Tracheal epithelial cell (primary cell): ENCODE data around the gene NDUFAF2. TPM values are rescaled to one million over a fixed set of nuclear protein-coding genes. Genes with fewer than 3 reads are reported as not detected.

Experiments
- total RNA-seq: library from RNA; depleted of rRNA; stranded (reverse); fragments of >200 nt; gene quantifications from 2 replicates; pipeline ENCODE4 v1.2.1, GENCODE V29; 2014

The NDUFAF2 gene
- total RNA-seq = 21.4 and 40.5 TPM in 2 replicates

GRCh38 chr5:60944904-60945812 lies at the start of gene NDUFAF2, which contains the start of gene ERCC8:
TSS of gene NDUFAF2 (plus strand) at chr5:60945205. CDS start at chr5:60945256, 51 bp downstream.
TSS of gene ERCC8 (minus strand) at chr5:60945070. CDS start at chr5:60945008, 62 bp downstream.

DNA sequence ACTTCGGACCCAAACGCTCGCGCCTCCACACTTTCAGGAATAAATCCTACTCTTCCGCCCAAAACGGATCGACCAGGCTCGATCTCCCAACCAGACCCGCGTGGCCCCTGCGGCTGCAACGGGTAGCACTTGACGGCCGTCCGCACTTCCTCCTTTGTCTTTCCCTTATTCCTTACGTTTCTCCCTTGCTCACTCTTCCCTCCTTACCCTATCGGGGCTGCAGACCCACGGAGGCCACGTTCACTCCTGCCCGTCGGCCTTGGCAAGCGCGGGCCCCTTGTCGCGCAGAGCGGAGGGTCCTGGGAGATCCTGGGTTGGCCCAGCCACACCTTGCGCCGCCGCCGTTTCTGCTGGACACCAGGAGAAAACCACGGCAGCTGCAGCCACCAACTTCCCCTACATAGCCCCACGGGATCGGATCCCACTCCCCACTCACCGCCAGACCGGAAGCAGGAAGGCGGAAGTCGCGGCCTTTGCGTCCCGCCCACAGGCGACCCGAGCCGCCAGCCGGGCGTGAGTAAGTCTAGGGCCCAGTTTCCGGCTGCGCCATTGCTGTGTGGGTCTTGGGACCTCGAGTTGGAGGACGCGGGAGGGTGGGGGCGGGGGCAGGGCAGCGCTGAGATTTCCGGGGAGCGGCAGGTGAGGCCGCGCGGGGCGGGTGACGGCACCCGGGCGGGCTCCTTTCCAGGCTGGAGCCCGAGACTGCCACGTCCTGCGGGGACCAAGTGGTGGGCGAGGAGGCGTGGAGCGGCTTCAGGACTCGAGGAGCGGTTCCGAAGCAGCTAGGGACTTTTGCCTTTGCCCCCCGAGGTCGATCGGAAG lies 217.2 kb downstream of the NDUFAF2 start, which contains the start of gene SMIM15:
SMIM15 (minus strand) TSS at position 459 of the 822 bp plus-strand sequence. CDS start 2,297 bp downstream, outside the sequence.

Other genes with a start within 250 kb of the NDUFAF2 start
- 2.1 and 4.6 TPM in 2 replicates for gene DEPDC1B, start 245.0 kb upstream of the NDUFAF2 start, total RNA-seq
- gene ELOVL7, start 100.9 kb upstream of the NDUFAF2 start, total RNA-seq = 14.1 and 22.7 TPM in 2 replicates
- gene ERCC8, start 135 bp upstream of the NDUFAF2 start, total RNA-seq = 24.6 and 25.4 TPM in 2 replicates
- gene SMIM15, start 217.3 kb downstream of the NDUFAF2 start, total RNA-seq = 60.2 and 69.9 TPM in 2 replicates